GM12878 (cell line): ENCODE results near the gene CENPP. TPM values are rescaled to one million over a fixed set of nuclear protein-coding genes. Genes with fewer than 3 reads are reported as not detected.

ENCODE experiments used
- ATAC-seq: fragments of 200-7000 bp; cut with Tn5 transposase; 3 replicates; pipeline ENCODE4 v1.9.1; 2020; ENCODE audit warnings: mild to moderate bottlenecking, moderate library complexity
- BruUV-seq: library from RNA; stranded (reverse); fragments of 400-500 nt; replicated peaks from 2 replicates; lab custom pipeline; 2021; lab: Mats Ljungman, UMichigan
- CTCF ChIA-PET: fragments of 300-600 bp; sonication (Branson Sonifier 250); formaldehyde crosslinking; extraction: SDS; loops from one replicate; lab custom pipeline; 2021; ENCODE audit warnings: inconsistent platforms; lab: Yijun Ruan, JAX
- POLR2A ChIA-PET: fragments of 350-600 bp; formaldehyde crosslinking; extraction: SDS; loops from one replicate; lab custom pipeline; 2021; ENCODE audit warnings: inconsistent platforms; lab: Charles Lee
- RAD21 ChIA-PET: fragments of 300-600 bp; sonication (Branson Sonifier 250); formaldehyde crosslinking; loops from one replicate; lab custom pipeline; 2023; ENCODE audit warnings: antibody characterized with exemption; ENCODE audit not compliant: unreplicated experiment; lab: Charles Lee
- SMC1A ChIA-PET: fragments of 300-600 bp; sonication (Branson Sonifier 250); formaldehyde crosslinking; loops from one replicate; lab custom pipeline; 2023; ENCODE audit not compliant: unreplicated experiment, uncharacterized antibody; lab: Charles Lee
- DNase-seq: peaks from one replicate; pipeline ENCODE4 v3.0.0-alpha.2; 2011; ENCODE audit warnings: low read depth, low spot score
- FAIRE-seq: peaks from 3 replicates; lab custom pipeline; 2011; peaks lifted over from hg19 to GRCh38; lab: Jason Lieb, UNC
- H2AFZ ChIP-seq: 2 replicates; pipeline ENCODE4 v1.6.0; 2011; ENCODE audit warnings: low read depth, low read length, control low read depth; ENCODE audit not compliant: control insufficient read depth
- H3K27ac ChIP-seq: 2 replicates; pipeline ENCODE4 v1.5.1; 2011; ENCODE audit warnings: control low read depth; ENCODE audit not compliant: control insufficient read depth, insufficient read depth
- H3K27me3 ChIP-seq, 2 experiments: replicated peaks in 1 of 2; 2 replicates each; pipeline versions ENCODE4 v1.6.0 to v1.6.1; 2011; ENCODE audit warnings: low read length in 1 of 2; ENCODE audit not compliant: control insufficient read depth in 2 of 2, insufficient read depth in 2 of 2
- H3K36me3 ChIP-seq, 2 experiments: 2 replicates each; pipeline ENCODE4 v1.5.1; 2011; ENCODE audit warnings: low read length in 1 of 2; ENCODE audit not compliant: control insufficient read depth in 2 of 2, insufficient read depth in 2 of 2
- H3K4me1 ChIP-seq: 2 replicates; pipeline ENCODE4 v1.6.1; 2011; ENCODE audit warnings: mild to moderate bottlenecking, low read length, moderate library complexity, mixed read lengths; ENCODE audit not compliant: control insufficient read depth, insufficient read depth
- H3K4me2 ChIP-seq: 2 replicates; pipeline ENCODE4 v1.6.0; 2011; ENCODE audit warnings: control low read depth; ENCODE audit not compliant: control insufficient read depth, insufficient read depth
- H3K4me3 ChIP-seq: fragments of 200-600 bp; sonication (generic); 2 replicates; pipeline ENCODE4 v1.5.1; 2016
- H3K79me2 ChIP-seq: 2 replicates; pipeline ENCODE4 v1.6.0; 2011; ENCODE audit warnings: low read length; ENCODE audit not compliant: control insufficient read depth, insufficient read depth
- H3K9ac ChIP-seq: 2 replicates; pipeline ENCODE4 v1.8.0; 2011; ENCODE audit warnings: low read length, control low read depth, mixed read lengths; ENCODE audit not compliant: control insufficient read depth, insufficient read depth
- H3K9me3 ChIP-seq: replicated peaks from 3 replicates; pipeline ENCODE4 v1.5.1; 2011; ENCODE audit warnings: mild to moderate bottlenecking, low read length; ENCODE audit not compliant: control insufficient read depth, insufficient read depth
- H4K20me1 ChIP-seq: 2 replicates; pipeline ENCODE4 v1.6.0; 2011; ENCODE audit not compliant: control insufficient read depth, insufficient read depth
- ASH2L ChIP-seq: fragments of 300-600, 200-600 bp; sonication (generic); IDR thresholded peaks from 2 replicates; pipeline ENCODE4 v1.6.1; 2017; ENCODE audit warnings: low read depth, mild to moderate bottlenecking, borderline replicate concordance
- BHLHE40 ChIP-seq, 2 experiments: fragments of 450-650 bp in 1 of 2; IDR thresholded peaks; 2 replicates each; pipeline ENCODE4 v1.6.1; 2011 to 2017; ENCODE audit warnings: low read depth in 2 of 2, borderline replicate concordance in 1 of 2, improper control_type of control experiment in 1 of 2, low read length in 1 of 2, mild to moderate bottlenecking in 1 of 2
- BMI1 ChIP-seq: fragments of 450-650 bp; IDR thresholded peaks from 2 replicates; pipeline ENCODE4 v1.6.1; 2016; ENCODE audit warnings: mild to moderate bottlenecking, moderate library complexity, borderline replicate concordance
- CHD1 ChIP-seq: IDR thresholded peaks from 2 replicates; pipeline ENCODE4 v1.6.1; 2012; ENCODE audit warnings: low read depth, low read length, improper control_type of control experiment
- EED ChIP-seq: sonication (generic); IDR thresholded peaks from 2 replicates; pipeline ENCODE4 v1.6.1; 2016; ENCODE audit warnings: antibody characterized with exemption, low read depth
- EZH2 ChIP-seq: IDR thresholded peaks from 2 replicates; pipeline ENCODE4 v1.6.1; 2012; ENCODE audit warnings: low read depth, mild to moderate bottlenecking, control low read depth, inconsistent platforms, low read length, borderline replicate concordance; ENCODE audit not compliant: control insufficient read depth
- HDAC2 ChIP-seq: fragments of 200-600 bp; sonication (generic); IDR thresholded peaks from 2 replicates; pipeline ENCODE4 v1.6.1; 2017
- HDAC6 ChIP-seq: fragments of 200-600 bp; sonication (generic); IDR thresholded peaks from one replicate; pipeline ENCODE4 v1.8.0; 2017; ENCODE audit warnings: antibody characterized with exemption; ENCODE audit not compliant: unreplicated experiment
- JUNB ChIP-seq: IDR thresholded peaks from 2 replicates; pipeline ENCODE4 v1.6.1; 2016; ENCODE audit warnings: antibody characterized with exemption, mild to moderate bottlenecking
- JUND ChIP-seq: IDR thresholded peaks from 2 replicates; pipeline ENCODE4 v1.6.1; 2012; ENCODE audit warnings: low read depth, mild to moderate bottlenecking, low read length, improper control_type of control experiment, moderate library complexity
- KDM1A ChIP-seq: fragments of 200-600 bp; sonication (generic); IDR thresholded peaks from 2 replicates; pipeline ENCODE4 v1.6.1; 2016; ENCODE audit warnings: borderline replicate concordance
- NKRF ChIP-seq: fragments of 450-650 bp; conservative IDR thresholded peaks from 2 replicates; pipeline ENCODE4 v1.6.1; 2017; ENCODE audit warnings: mild to moderate bottlenecking, moderate library complexity
- NRF1 ChIP-seq: conservative IDR thresholded peaks from 2 replicates; pipeline ENCODE4 v1.6.1; 2011; ENCODE audit warnings: mild to moderate bottlenecking, low read depth, low read length, improper control_type of control experiment
- SMAD1 ChIP-seq: fragments of 450-650 bp; IDR thresholded peaks from 2 replicates; pipeline ENCODE4 v1.6.1; 2018; ENCODE audit warnings: mild to moderate bottlenecking, low read depth; ENCODE audit not compliant: partially characterized antibody
- TAF1 ChIP-seq: IDR thresholded peaks from 2 replicates; pipeline ENCODE4 v1.6.1; 2011; ENCODE audit warnings: mild to moderate bottlenecking, low read depth, low read length, borderline replicate concordance
- TCF3 ChIP-seq: IDR thresholded peaks from 2 replicates; pipeline ENCODE4 v1.6.1; 2012; ENCODE audit warnings: low read depth, mild to moderate bottlenecking, low read length, borderline replicate concordance; ENCODE audit not compliant: insufficient read depth
- USF2 ChIP-seq: IDR thresholded peaks from 2 replicates; pipeline ENCODE4 v1.6.1; 2011; ENCODE audit warnings: low read depth, low read length, improper control_type of control experiment, borderline replicate concordance
- ZBTB4 ChIP-seq: fragments of 450-650 bp; formaldehyde crosslinking; IDR thresholded peaks from 2 replicates; pipeline ENCODE4 v1.4.0; 2022; ENCODE audit warnings: mild to moderate bottlenecking, moderate library complexity
- ZNF217 ChIP-seq: fragments of 450-650 bp; IDR thresholded peaks from 2 replicates; pipeline ENCODE4 v1.6.1; 2017; ENCODE audit warnings: antibody characterized with exemption, mild to moderate bottlenecking
- ZNF384 ChIP-seq: IDR thresholded peaks from 2 replicates; pipeline ENCODE4 v1.6.1; 2012; ENCODE audit warnings: low read depth, mild to moderate bottlenecking, low read length, improper control_type of control experiment, borderline replicate concordance
- WGBS: methylation state at CpG from one replicate; pipeline ENCODE4 v1.1.6; 2016; ENCODE audit warnings: low lambda C conversion rate; ENCODE audit not compliant: insufficient replicate concordance, insufficient coverage; ENCODE audit errors: missing lambda C conversion rate; 5-methylcytosine and 5-hydroxymethylcytosine counted together
- in situ Hi-C: fragments of 300-500 bp; cut with MboI; formaldehyde crosslinking; loops from 9 replicates; pipeline ENCODE4 v1.14.3; 2018; ENCODE audit warnings: mixed read lengths
- intact Hi-C: fragments of 100-400 bp; cut with micrococcal nuclease; formaldehyde crosslinking; loops from one replicate; pipeline ENCODE4 v1.14.2; 2022; ENCODE audit not compliant: unreplicated experiment
- polyA plus RNA-seq, 11 experiments: library from polyadenylated mRNA; depleted of rRNA in 4 of 11; unstranded in 6 of 11; stranded (reverse) in 5 of 11; fragments of >200 nt; fragmentation: Nextera tagmentation in 4 of 11; fragmentation: Illumina TruSeq in 1 of 11; extraction: Ambion mirVana in 4 of 11; extraction: Trizol in 1 of 11; gene quantifications; 1 replicate in 1 of 11; 2 replicates in 10 of 11; pipeline versions ENCODE4 v1.2.1 to v1.2.3, GENCODE V29; 2011 to 2016; ENCODE audit warnings: inconsistent platforms in 2 of 11, missing spikeins in 2 of 11, low read depth in 1 of 11
- total RNA-seq, 4 experiments: library from RNA; depleted of rRNA in 3 of 4; stranded (reverse); fragments of >200 nt in 3 of 4; fragmentation: Illumina TruSeq in 1 of 4; extraction: Trizol in 1 of 4; gene quantifications; 2 replicates each; pipeline versions ENCODE4 v1.2.1 to v1.2.3, GENCODE V29; 2013 to 2021

CENPP gene
- total and polyA plus RNA-seq, 10 of the 15 experiments (the other 5 are each of a cell fraction or from before 2014, with no cell fraction given), result 9.4 to 31.4 (median 19.8) TPM

GRCh38 chr9:92407818-92408217 is 82.1 kb downstream of the CENPP start:
- H2AFZ ChIP-seq, result no peak overlapping the region
- DNase-seq, result no peak
- ChIA-PET CTCF (interaction anchor here (1.0 kb wide), 1 partner anchor 267 kb away, joined by 3 read pairs; no protein-coding TSS in a partner anchor), POLR2A (no interaction called here), RAD21 (no interaction called here), SMC1A (interaction anchor here (1.3 to 1.5 kb wide), 2 partner anchors 78 to 80 kb away, joined by 3 read pairs; no protein-coding TSS in a partner anchor)
- H3K9me3 ChIP-seq, result no peaks in the 10 kb centered on the region
- in situ Hi-C loops (no loop called here), intact Hi-C loops (no loop called here)
- no peak for ATAC-seq
- H3K79me2 ChIP-seq, result no peaks in the 10 kb centered on the region
- no TSS peak for BruUV-seq
- no peaks in the 10 kb centered on the region for H3K4me1 ChIP-seq
- H3K9ac ChIP-seq, result no peak overlapping the region
- no peaks in the 10 kb centered on the region for H3K27me3 ChIP-seq
- H3K27ac ChIP-seq, result no peak overlapping the region
- no peaks in the 10 kb centered on the region for H3K36me3 ChIP-seq
- no peak for FAIRE-seq
- no peaks in the 10 kb centered on the region for H4K20me1 ChIP-seq
- WGBS, result 75% methylated on average over 2 of the region's 2 CpGs
- H3K4me3 ChIP-seq, result no peak overlapping the region
- TF ChIP-seq ZNF384, result no peak
- no peak for TF ChIP-seq NRF1
- no peak for TF ChIP-seq EZH2
- no peak for TF ChIP-seq HDAC6
- no peak for TF ChIP-seq ZNF217
- TF ChIP-seq USF2, result no peak
- TF ChIP-seq BHLHE40 (IDR thresholded peaks at IDR 0.05; ENCODE audit: borderline replicate concordance in 1 of 2, low read depth in 2 of 2, low read length in 1 of 2), result no peak
- TF ChIP-seq ASH2L, result no peak
- TF ChIP-seq TAF1, result no peak
- TF ChIP-seq KDM1A, result no peak
- no peak for TF ChIP-seq BMI1
- TF ChIP-seq JUND, result no peak
- TF ChIP-seq NKRF, result no peak
- TF ChIP-seq ZBTB4 (CRISPR knock-in tag), result no peak
- no peak for TF ChIP-seq CHD1
- TF ChIP-seq EED, result no peak
- no peak for TF ChIP-seq TCF3
- no peak for TF ChIP-seq SMAD1
- TF ChIP-seq JUNB, result no peak
- TF ChIP-seq HDAC2, result no peak
- H3K4me2 ChIP-seq, result no peak overlapping the region
